Keratinocyte (primary cell): ENCODE data around the gene MGRN1. TPM values are rescaled to one million over a fixed set of nuclear protein-coding genes. Genes with fewer than 3 reads are reported as not detected.

Source experiments
- DNase-seq: peaks from one replicate; pipeline ENCODE4 v3.0.0-alpha.2; 2011; ENCODE audit warnings: low read depth, missing footprints, low spot score
- FAIRE-seq: peaks from 2 replicates; lab custom pipeline; 2011; peaks lifted over from hg19 to GRCh38; lab: Jason Lieb, UNC
- H2AFZ ChIP-seq: 2 replicates; pipeline ENCODE4 v1.6.0; 2012; ENCODE audit warnings: low read length, control low read depth, inconsistent platforms; ENCODE audit not compliant: control insufficient read depth
- H3K27ac ChIP-seq: 2 replicates; pipeline ENCODE4 v1.5.1; 2011; ENCODE audit warnings: low read length; ENCODE audit not compliant: control insufficient read depth, insufficient read depth
- H3K27me3 ChIP-seq: 3 replicates; pipeline ENCODE4 v1.6.0; 2011; ENCODE audit warnings: low read length; ENCODE audit not compliant: control insufficient read depth, insufficient read depth; ENCODE audit errors: extremely low read depth
- H3K36me3 ChIP-seq, 2 experiments: 2 replicates in 1 of 2; 3 replicates in 1 of 2; pipeline ENCODE4 v1.5.1; 2011; ENCODE audit warnings: low read length in 2 of 2, mild to moderate bottlenecking in 1 of 2; ENCODE audit not compliant: control insufficient read depth in 2 of 2, insufficient read depth in 2 of 2; ENCODE audit errors: extremely low read depth in 1 of 2
- H3K4me1 ChIP-seq: 3 replicates; pipeline ENCODE4 v1.5.1; 2011; ENCODE audit warnings: low read length; ENCODE audit not compliant: control insufficient read depth, insufficient read depth; ENCODE audit errors: extremely low read depth
- H3K4me2 ChIP-seq: 3 replicates; pipeline ENCODE4 v1.6.0; 2011; ENCODE audit warnings: low read depth, low read length; ENCODE audit not compliant: control insufficient read depth, insufficient read depth; ENCODE audit errors: extremely low read depth
- H3K4me3 ChIP-seq, 3 experiments: fragments of 200-600 bp in 1 of 3; sonication (generic) in 1 of 3; 2 replicates in 2 of 3; 3 replicates in 1 of 3; pipeline ENCODE4 v1.5.1; 2011 to 2016; ENCODE audit warnings: low read length in 3 of 3, mild to moderate bottlenecking in 3 of 3, control low read depth in 2 of 3, inconsistent platforms in 1 of 3, low read depth in 1 of 3, mixed read lengths in 1 of 3, mixed run types in 1 of 3, moderate library complexity in 1 of 3; ENCODE audit not compliant: control insufficient read depth in 2 of 3, insufficient read depth in 2 of 3; ENCODE audit errors: extremely low read depth in 1 of 3
- H3K79me2 ChIP-seq: 2 replicates; pipeline ENCODE4 v1.6.0; 2012; ENCODE audit warnings: low read length; ENCODE audit not compliant: control insufficient read depth, insufficient read depth
- H3K9ac ChIP-seq: 3 replicates; pipeline ENCODE4 v1.6.0; 2011; ENCODE audit warnings: low read length; ENCODE audit not compliant: control insufficient read depth, insufficient read depth; ENCODE audit errors: extremely low read depth
- H3K9me1 ChIP-seq: 3 replicates; pipeline ENCODE4 v1.6.0; 2011; ENCODE audit warnings: low read length; ENCODE audit not compliant: control insufficient read depth, insufficient read depth; ENCODE audit errors: extremely low read depth
- H3K9me3 ChIP-seq: 2 replicates; pipeline ENCODE4 v1.5.1; 2012; ENCODE audit warnings: low read depth, low read length; ENCODE audit not compliant: control insufficient read depth
- H4K20me1 ChIP-seq: 3 replicates; pipeline ENCODE4 v1.6.0; 2011; ENCODE audit warnings: low read length; ENCODE audit not compliant: control insufficient read depth, insufficient read depth; ENCODE audit errors: extremely low read depth
- EZH2 ChIP-seq: IDR thresholded peaks from one replicate; pipeline ENCODE4 v1.6.1; 2012; ENCODE audit warnings: inconsistent platforms, mild to moderate bottlenecking, low read length, moderate library complexity
- dilution Hi-C: fragments of 300-500 bp; cut with MboI; formaldehyde crosslinking; loops from one replicate; pipeline ENCODE4 v1.7.0; 2020; ENCODE audit warnings: low sequenced_read_pairs; ENCODE audit not compliant: extremely low pct_ligation_motif_present
- polyA plus RNA-seq, 5 experiments: library from polyadenylated mRNA; depleted of rRNA in 3 of 5; stranded (reverse) in 3 of 5; stranded (forward) in 1 of 5; unstranded in 1 of 5; fragments of >200 nt; gene quantifications; 1 replicate in 1 of 5; 2 replicates in 3 of 5; 3 replicates in 1 of 5; pipeline versions ENCODE4 v1.2.1 to v1.2.3, GENCODE V29; 2011 to 2012; ENCODE audit warnings: missing spikeins in 2 of 5, low read depth in 1 of 5, low replicate concordance in 1 of 5
- TF ChIP-seq, protein P1 (sequence below), 3 experiments: IDR thresholded peaks in 1 of 3; conservative IDR thresholded peaks in 1 of 3; optimal IDR thresholded peaks in 1 of 3; 2 replicates in 2 of 3; 3 replicates in 1 of 3; pipeline versions ENCODE3 to v1.5.1; 2011; ENCODE audit warnings: low read length in 3 of 3, mild to moderate bottlenecking in 3 of 3, moderate library complexity in 2 of 3, control low read depth in 1 of 3, inconsistent platforms in 1 of 3; ENCODE audit not compliant: insufficient read depth in 2 of 3; ENCODE audit errors: extremely low read depth in 1 of 3

MGRN1 gene
- polyA plus RNA-seq, 1 donor (not counting 4 experiments of a cell fraction or from before 2014, with no cell fraction given) = 1.9 TPM

DNA sequence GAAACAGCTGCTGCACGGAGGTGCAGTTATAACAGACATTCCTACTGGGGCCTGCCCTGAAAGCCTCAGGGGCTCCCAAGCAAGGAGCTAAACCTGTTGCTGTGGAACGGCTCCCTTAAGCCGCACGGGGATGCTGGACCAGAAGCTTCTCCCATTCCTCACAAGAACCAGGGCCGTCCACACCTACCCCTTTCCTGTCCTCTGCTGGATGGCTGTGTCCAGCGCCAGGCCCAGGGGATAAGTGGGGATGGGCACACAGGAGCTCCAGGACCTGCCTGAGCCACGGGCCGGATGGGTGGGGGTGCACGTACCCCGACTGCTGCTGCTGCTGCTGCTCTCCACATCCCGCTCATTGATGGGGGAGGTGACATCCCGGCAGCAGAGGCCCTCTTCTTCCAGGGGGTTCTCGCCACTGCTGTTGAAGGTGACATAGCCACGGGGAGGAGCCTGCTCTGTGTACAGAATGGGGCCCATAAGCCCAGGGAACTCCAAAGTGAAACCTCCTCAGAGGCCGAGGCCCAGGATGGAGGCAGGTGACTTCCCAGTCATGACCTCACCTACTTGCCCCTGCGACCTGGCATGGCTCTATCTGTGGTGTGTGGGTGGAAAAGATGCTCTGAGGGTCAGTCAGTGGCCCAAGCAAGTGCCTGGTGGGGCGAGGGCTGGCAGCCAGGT lies 77.3 kb downstream of the MGRN1 start:
- Histone ChIP-seq H3K9me3 (no peaks in the 10 kb centered on the region), H3K36me3 (peaks cover 20 to 33% of the 10 kb centered on the region in 2 experiments), H3K9ac (no peak overlapping the region), H3K79me2 (no peaks in the 10 kb centered on the region), H3K27ac (no peak overlapping the region), H3K4me3 (no peak overlapping the region), H3K4me1 (peaks cover 3% of the 10 kb centered on the region), H2AFZ (no peak overlapping the region), H3K4me2 (no peak overlapping the region), H3K27me3 (no peaks in the 10 kb centered on the region), H3K9me1 (no peaks in the 10 kb centered on the region), H4K20me1 (no peaks in the 10 kb centered on the region)
- TF ChIP-seq EZH2 = no peak
- TF ChIP-seq, protein P1, sequence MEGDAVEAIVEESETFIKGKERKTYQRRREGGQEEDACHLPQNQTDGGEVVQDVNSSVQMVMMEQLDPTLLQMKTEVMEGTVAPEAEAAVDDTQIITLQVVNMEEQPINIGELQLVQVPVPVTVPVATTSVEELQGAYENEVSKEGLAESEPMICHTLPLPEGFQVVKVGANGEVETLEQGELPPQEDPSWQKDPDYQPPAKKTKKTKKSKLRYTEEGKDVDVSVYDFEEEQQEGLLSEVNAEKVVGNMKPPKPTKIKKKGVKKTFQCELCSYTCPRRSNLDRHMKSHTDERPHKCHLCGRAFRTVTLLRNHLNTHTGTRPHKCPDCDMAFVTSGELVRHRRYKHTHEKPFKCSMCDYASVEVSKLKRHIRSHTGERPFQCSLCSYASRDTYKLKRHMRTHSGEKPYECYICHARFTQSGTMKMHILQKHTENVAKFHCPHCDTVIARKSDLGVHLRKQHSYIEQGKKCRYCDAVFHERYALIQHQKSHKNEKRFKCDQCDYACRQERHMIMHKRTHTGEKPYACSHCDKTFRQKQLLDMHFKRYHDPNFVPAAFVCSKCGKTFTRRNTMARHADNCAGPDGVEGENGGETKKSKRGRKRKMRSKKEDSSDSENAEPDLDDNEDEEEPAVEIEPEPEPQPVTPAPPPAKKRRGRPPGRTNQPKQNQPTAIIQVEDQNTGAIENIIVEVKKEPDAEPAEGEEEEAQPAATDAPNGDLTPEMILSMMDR (optimal IDR thresholded peaks at IDR 0.05 in 1 of 3, IDR thresholded peaks at IDR 0.05 in 1 of 3, conservative IDR thresholded peaks at IDR 0.05 in 1 of 3; ENCODE audit: extremely low read depth in 1 of 3, insufficient read depth in 2 of 3, low read length in 3 of 3) = no peak
- no peak for FAIRE-seq
- dilution Hi-C loops = no loop called here
- DNase-seq = no peak

DNA sequence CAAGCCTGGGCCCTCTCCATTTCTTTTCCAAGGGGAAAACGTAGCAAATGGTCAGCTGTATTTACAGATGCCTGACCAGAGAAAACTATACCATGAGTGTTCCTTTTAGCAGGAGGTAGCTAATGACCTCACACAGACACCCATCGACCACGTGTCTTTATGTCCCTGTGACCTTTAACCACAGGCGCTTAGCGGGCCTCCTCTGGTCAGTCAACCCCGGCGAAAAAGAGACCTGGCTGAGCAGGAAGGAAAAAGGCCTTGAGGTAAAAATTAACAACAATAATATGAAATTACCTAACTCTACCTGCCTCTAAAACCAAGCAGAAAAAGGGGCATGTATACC lies 77.8 kb downstream of the MGRN1 start:
- DNase-seq (no peak), FAIRE-seq (no peak)
- no peaks in the 10 kb centered on the region for H3K79me2 ChIP-seq
- TF ChIP-seq, protein P1 (optimal IDR thresholded peaks at IDR 0.05 in 1 of 3, IDR thresholded peaks at IDR 0.05 in 1 of 3, conservative IDR thresholded peaks at IDR 0.05 in 1 of 3; ENCODE audit: extremely low read depth in 1 of 3, insufficient read depth in 2 of 3, low read length in 3 of 3) = no peak
- TF ChIP-seq EZH2 = no peak
- no peak overlapping the region for H3K4me2 ChIP-seq
- H3K9ac ChIP-seq = no peak overlapping the region
- H3K27me3 ChIP-seq = no peaks in the 10 kb centered on the region
- H3K36me3 ChIP-seq = peaks cover 19 to 34% of the 10 kb centered on the region in 2 experiments
- no peak overlapping the region for H3K27ac ChIP-seq
- H3K9me3 ChIP-seq = no peaks in the 10 kb centered on the region
- no peaks in the 10 kb centered on the region for H3K9me1 ChIP-seq
- peaks cover 3% of the 10 kb centered on the region for H3K4me1 ChIP-seq
- no peak overlapping the region for H2AFZ ChIP-seq
- H3K4me3 ChIP-seq = no peak overlapping the region
- H4K20me1 ChIP-seq = no peaks in the 10 kb centered on the region
- dilution Hi-C loops = no loop called here
